Measurements from ENCODE around the gene DNAJC13.

GRCh38 chr3:132459551-132459950 is 42.2 kb downstream of the DNAJC13 start:
- TF ChIP-seq EZH2phosphoT487 (IDR thresholded peaks at IDR 0.05; ENCODE audit: insufficient read depth, low read depth) (no peak), EZH2 (IDR thresholded peaks at IDR 0.05; ENCODE audit: insufficient read depth, poor library complexity, severe bottlenecking) (no peak)

Measured in GM23248 (cell line).